ENCODE results near the gene FOXRED1. TPM values are rescaled to one million over a fixed set of nuclear protein-coding genes. Genes with fewer than 3 reads are reported as not detected.

Gene FOXRED1
- total and polyA plus RNA-seq, 2 of the 13 experiments (the other 11 are each of a cell fraction or from before 2014, with no cell fraction given), result 29.6 to 42.9 TPM

- TF ChIP-seq MAF1 (CRISPR knock-in tag; IDR thresholded peaks at IDR 0.05; ENCODE audit: borderline replicate concordance), result no peak
- 0 out of 2 replicates have a peak, but pooled peaks have one; percentile 26 for TF ChIP-seq TFAP4 (IDR thresholded peaks at IDR 0.05; ENCODE audit: borderline replicate concordance, low read depth)
- no peak for TF ChIP-seq RCOR2 (CRISPR knock-in tag; IDR thresholded peaks at IDR 0.05)
- peak; percentile 69 for TF ChIP-seq HCFC1 (IDR thresholded peaks at IDR 0.05; ENCODE audit: low read depth, low read length)
- TF ChIP-seq ZBTB38 (CRISPR knock-in tag; IDR thresholded peaks at IDR 0.05), result peak; percentile 67
- no peak for TF ChIP-seq ZNF275 (CRISPR knock-in tag; IDR thresholded peaks at IDR 0.05; ENCODE audit: borderline replicate concordance)
- peak; percentile 23; the same call in 1 of the 2 replicates for TF ChIP-seq BHLHE40 (IDR thresholded peaks at IDR 0.05; ENCODE audit: low read length)
- TF ChIP-seq ZNF234 (CRISPR knock-in tag; conservative IDR thresholded peaks at IDR 0.05), result no peak; the same call in 1 of the 2 replicates
- TF ChIP-seq ATF3 (CRISPR knock-in tag; IDR thresholded peaks at IDR 0.05), result peak; percentile 45; the same call in 1 of the 2 replicates
- peak; percentile 43; the same call in 1 of the 2 replicates for TF ChIP-seq SRY (CRISPR knock-in tag; IDR thresholded peaks at IDR 0.05)
- no peak for TF ChIP-seq NCOA1 (CRISPR knock-in tag; IDR thresholded peaks at IDR 0.05)
- TF ChIP-seq FOXA3 (CRISPR knock-in tag; IDR thresholded peaks at IDR 0.05), result peak; percentile 36
- TF ChIP-seq ZNF451 (CRISPR knock-in tag; IDR thresholded peaks at IDR 0.05), result peak; percentile 72; the same call in 1 of the 2 replicates
- TF ChIP-seq DR1 (CRISPR knock-in tag; IDR thresholded peaks at IDR 0.05), result no peak
- TF ChIP-seq GLI4 (CRISPR knock-in tag; IDR thresholded peaks at IDR 0.05; ENCODE audit: borderline replicate concordance), result peak; percentile 84; the same call in 1 of the 2 replicates
- TF ChIP-seq ZNF605 (CRISPR knock-in tag; IDR thresholded peaks at IDR 0.05), result peak; percentile 65
- no peak for TF ChIP-seq ZNF562 (CRISPR knock-in tag; IDR thresholded peaks at IDR 0.05; ENCODE audit: borderline replicate concordance)
- no peak for TF ChIP-seq MED13 (CRISPR knock-in tag; IDR thresholded peaks at IDR 0.05)
- TF ChIP-seq RFXANK (CRISPR knock-in tag; IDR thresholded peaks at IDR 0.05), result no peak
- TF ChIP-seq KLF13 (CRISPR knock-in tag; IDR thresholded peaks at IDR 0.05), result no peak
- no peak for TF ChIP-seq RAD21 (CRISPR knock-in tag; IDR thresholded peaks at IDR 0.05)
- peak; percentile 79; the same call in 1 of the 2 replicates for TF ChIP-seq ZNF784 (CRISPR knock-in tag; IDR thresholded peaks at IDR 0.05; ENCODE audit: borderline replicate concordance)
- no peak for TF ChIP-seq SALL2 (CRISPR knock-in tag; IDR thresholded peaks at IDR 0.05)
- peak; percentile 37 for TF ChIP-seq CBX1 (IDR thresholded peaks at IDR 0.05; ENCODE audit: low read depth)
- no peak for TF ChIP-seq SNAI1 (CRISPR knock-in tag; IDR thresholded peaks at IDR 0.05; ENCODE audit: borderline replicate concordance)
- TF ChIP-seq LBX2 (CRISPR knock-in tag; IDR thresholded peaks at IDR 0.05; ENCODE audit: borderline replicate concordance), result 0 out of 2 replicates have a peak, but pooled peaks have one; percentile 17
Observed at GRCh38 chr11:126268708-126269579, at the start of gene FOXRED1, which contains the start of gene SRPRA (continued).

Data from HepG2 (cell line).